HFF-Myc (cell line): Measurements from ENCODE around the gene HYAL4.
"Not testable (repeated sequence)": the region's sequence is repeated elsewhere in the genome, so short reads cannot be mapped to it uniquely, and the experiment has no call there.

ENCODE experiments used
- DNase-seq: peaks from one replicate; pipeline ENCODE4 v3.0.0-alpha.2; 2011; ENCODE audit warnings: low read depth; ENCODE audit errors: extremely low read depth
- H3K4me3 ChIP-seq: replicated peaks from 2 replicates; pipeline ENCODE4 v1.5.1; 2011; ENCODE audit warnings: low read depth, mild to moderate bottlenecking, control low read depth, low read length
- CTCF ChIP-seq: IDR thresholded peaks from 2 replicates; pipeline ENCODE4 v1.5.1; 2012; ENCODE audit warnings: mild to moderate bottlenecking, low read depth, low read length, control low read depth; ENCODE audit errors: missing control alignments

The HYAL4 gene

GRCh38 chr7:123805287-123805686 is 39.7 kb upstream of the HYAL4 start:
- TF ChIP-seq CTCF: no peak
- no peak for DNase-seq
- no peak overlapping the region for H3K4me3 ChIP-seq

- no peak overlapping the region for H3K4me3 ChIP-seq
- no peak for DNase-seq
- TF ChIP-seq CTCF: no peak
These were observed 35.5 kb upstream of the HYAL4 start for GRCh38 chr7:123809471-123809870.

- DNase-seq: no peak
- no peak for TF ChIP-seq CTCF
- no peak overlapping the region for H3K4me3 ChIP-seq
These were observed 33.9 kb upstream of the HYAL4 start for GRCh38 chr7:123811056-123811455.

- no peak for DNase-seq
- no peak for TF ChIP-seq CTCF
- no peak overlapping the region for H3K4me3 ChIP-seq
These were observed 28.1 kb upstream of the HYAL4 start for GRCh38 chr7:123816916-123817315.

GRCh38 chr7:123819001-123819400 is 26.0 kb upstream of the HYAL4 start:
- TF ChIP-seq CTCF: no peak
- no peak for DNase-seq
- no peak overlapping the region for H3K4me3 ChIP-seq

GRCh38 chr7:123819795-123820194 is 25.2 kb upstream of the HYAL4 start:
- H3K4me3 ChIP-seq, DNase-seq: not testable (repeated sequence)

GRCh38 chr7:123820864-123821263 is 24.1 kb upstream of the HYAL4 start:
- no peak for DNase-seq
- no peak overlapping the region for H3K4me3 ChIP-seq
- TF ChIP-seq CTCF: no peak
